K562 (cell line): ENCODE results near the gene RCE1. TPM values are rescaled to one million over a fixed set of nuclear protein-coding genes. Genes with fewer than 3 reads are reported as not detected.
A peak's percentile ranks its signal among the peaks of the same experiment; 100 is the strongest.

Experiments used
- ATAC-seq: fragments of 200-7000 bp; cut with Tn5 transposase; 3 replicates; pipeline ENCODE4 v1.9.1; 2020; ENCODE audit warnings: moderate library complexity
- BruUV-seq: library from RNA; stranded (reverse); fragments of 400-500 nt; replicated peaks from 2 replicates; lab custom pipeline; 2021; lab: Mats Ljungman, UMichigan
- CTCF ChIA-PET: fragments of 300-600 bp; formaldehyde crosslinking; extraction: SDS; loops from one replicate; lab custom pipeline; 2021; ENCODE audit warnings: low intra/inter-chr PET ratio; lab: Yijun Ruan, JAX
- POLR2A ChIA-PET: fragments of 300-600, 350-650 bp; sonication (Branson Sonifier 250); formaldehyde crosslinking; extraction: SDS; loops from one replicate; lab custom pipeline; 2021; ENCODE audit warnings: antibody characterized with exemption, inconsistent platforms; lab: Yijun Ruan, JAX
- DNase-seq, 4 experiments: peaks; one replicate each; pipeline versions ENCODE4 v3.0.0 to v3.0.0-alpha.2; 2011 to 2018; ENCODE audit warnings: low spot score in 3 of 4, mixed read lengths in 3 of 4; ENCODE audit errors: extremely low read depth in 1 of 4
- FAIRE-seq: peaks from 2 replicates; lab custom pipeline; 2011; peaks lifted over from hg19 to GRCh38; lab: Jason Lieb, UNC
- H2AFZ ChIP-seq: 2 replicates; pipeline ENCODE4 v1.6.0; 2011; ENCODE audit warnings: low read depth, low read length, control low read depth, inconsistent platforms
- H3K27ac ChIP-seq: fragments of 200-600 bp; 3 replicates; pipeline ENCODE4 v1.8.0; 2011; ENCODE audit warnings: low read depth, mild to moderate bottlenecking, control low read depth, inconsistent platforms, low read length, moderate library complexity, mixed read lengths; ENCODE audit errors: extremely low read depth
- H3K27me3 ChIP-seq, 2 experiments: fragments of 300-600 bp in 1 of 2; 2 replicates in 1 of 2; 3 replicates in 1 of 2; pipeline versions ENCODE4 v1.6.0 to v1.8.0; 2011; ENCODE audit warnings: inconsistent platforms in 2 of 2, low read length in 2 of 2, mild to moderate bottlenecking in 1 of 2, mixed read lengths in 1 of 2, moderate library complexity in 1 of 2; ENCODE audit not compliant: control insufficient read depth in 2 of 2, insufficient read depth in 2 of 2
- H3K36me3 ChIP-seq: fragments of 300-600 bp; 3 replicates; pipeline ENCODE4 v1.8.0; 2011; ENCODE audit warnings: mild to moderate bottlenecking, low read length, inconsistent platforms; ENCODE audit not compliant: control insufficient read depth, insufficient read depth
- H3K4me1 ChIP-seq, 2 experiments: fragments of 200-600 bp in 1 of 2; replicated peaks in 1 of 2; 2 replicates in 1 of 2; 3 replicates in 1 of 2; pipeline versions ENCODE4 v1.5.1 to v1.8.0; 2011; ENCODE audit warnings: inconsistent platforms in 2 of 2, low read length in 2 of 2, mild to moderate bottlenecking in 1 of 2, mixed read lengths in 1 of 2, moderate library complexity in 1 of 2; ENCODE audit not compliant: control insufficient read depth in 2 of 2, insufficient read depth in 2 of 2
- H3K4me2 ChIP-seq: 2 replicates; pipeline ENCODE4 v1.6.1; 2011; ENCODE audit warnings: low read length, control low read depth, inconsistent platforms, mixed read lengths; ENCODE audit not compliant: insufficient read depth
- H3K4me3 ChIP-seq: fragments of 200-600 bp; sonication (generic), shearing (Covaris generic); 2 replicates; pipeline ENCODE4 v1.5.1; 2016; ENCODE audit warnings: control low read depth, inconsistent platforms
- H3K79me2 ChIP-seq: fragments of 200-600 bp; 3 replicates; pipeline ENCODE4 v1.8.0; 2011; ENCODE audit warnings: low read length, inconsistent platforms; ENCODE audit not compliant: control insufficient read depth, insufficient read depth
- H3K9ac ChIP-seq, 2 experiments: 2 replicates each; pipeline versions ENCODE4 v1.6.0 to v1.6.1; 2011; ENCODE audit warnings: low read depth in 2 of 2, low read length in 2 of 2, control low read depth in 1 of 2, inconsistent platforms in 1 of 2, mild to moderate bottlenecking in 1 of 2, mixed read lengths in 1 of 2; ENCODE audit not compliant: insufficient read depth in 1 of 2
- H3K9me1 ChIP-seq: one replicate; pipeline ENCODE4 v1.6.0; 2011; ENCODE audit warnings: inconsistent platforms, mild to moderate bottlenecking, low read length, moderate library complexity; ENCODE audit not compliant: control insufficient read depth, insufficient read depth
- H3K9me3 ChIP-seq: replicated peaks from 2 replicates; pipeline ENCODE4 v1.5.1; 2011; ENCODE audit warnings: low read depth, low read length, inconsistent platforms; ENCODE audit not compliant: control insufficient read depth, insufficient read depth
- H4K20me1 ChIP-seq: replicated peaks from 2 replicates; pipeline ENCODE4 v1.6.1; 2011; ENCODE audit warnings: low read length, inconsistent platforms, mixed read lengths; ENCODE audit not compliant: control insufficient read depth, insufficient read depth
- ATF4 ChIP-seq: fragments of 450-650 bp; formaldehyde crosslinking; IDR thresholded peaks from 2 replicates; pipeline ENCODE4 v1.4.0; 2022; ENCODE audit warnings: mild to moderate bottlenecking, moderate library complexity
- CEBPG ChIP-seq, 3 experiments: fragments of 200-800 bp in 1 of 3; sonication (Bioruptor generic) in 1 of 3; sonication (generic) in 1 of 3; formaldehyde crosslinking in 1 of 3; IDR thresholded peaks in 2 of 3; conservative IDR thresholded peaks in 1 of 3; 2 replicates each; pipeline versions ENCODE4 v1.6.1 to v1.8.0; 2016 to 2022; ENCODE audit warnings: missing compliant biosample characterization in 2 of 3, missing genetic modification characterization in 2 of 3, mild to moderate bottlenecking in 1 of 3, missing genetic modification reagents in 1 of 3
- DMBX1 ChIP-seq: fragments of 250-450 bp; sonication (Bioruptor Pico); IDR thresholded peaks from 2 replicates; pipeline ENCODE4 v1.8.0; 2022; ENCODE audit warnings: inconsistent platforms, mild to moderate bottlenecking, moderate library complexity, borderline replicate concordance
- DPF2 ChIP-seq: fragments of 450-650 bp; IDR thresholded peaks from 2 replicates; pipeline ENCODE4 v1.6.1; 2016
- HBP1 ChIP-seq: fragments of 450-650 bp; formaldehyde crosslinking; IDR thresholded peaks from 2 replicates; pipeline ENCODE4 v1.4.0; 2022; ENCODE audit warnings: missing genetic modification characterization
- HDAC1 ChIP-seq, 2 experiments: fragments of 450-650 bp; IDR thresholded peaks; 2 replicates each; pipeline ENCODE4 v1.6.1; 2016 to 2017; ENCODE audit warnings: inconsistent platforms in 1 of 2, mild to moderate bottlenecking in 1 of 2, moderate library complexity in 1 of 2
- HMGXB4 ChIP-seq: sonication (generic); formaldehyde crosslinking; IDR thresholded peaks from 2 replicates; pipeline ENCODE4 v1.8.1; 2023; ENCODE audit warnings: mild to moderate bottlenecking, missing genetic modification reagents
- NBN ChIP-seq: fragments of 450-650 bp; IDR thresholded peaks from 2 replicates; pipeline ENCODE4 v1.6.1; 2016; ENCODE audit warnings: low read depth, mild to moderate bottlenecking
- OTX1 ChIP-seq: fragments of 450-650 bp; formaldehyde crosslinking; IDR thresholded peaks from 2 replicates; pipeline ENCODE4 v1.4.0; 2022; ENCODE audit warnings: mild to moderate bottlenecking
- PKNOX1 ChIP-seq: fragments of 450-650 bp; IDR thresholded peaks from 2 replicates; pipeline ENCODE4 v1.6.1; 2016
- POLR2AphosphoS2 ChIP-seq: IDR thresholded peaks from 2 replicates; pipeline ENCODE4 v1.6.1; 2012; ENCODE audit warnings: low read length, improper control_type of control experiment
- SOX6 ChIP-seq: fragments of 450-650 bp; IDR thresholded peaks from 2 replicates; pipeline ENCODE4 v1.6.1; 2014; ENCODE audit warnings: mild to moderate bottlenecking
- SRF ChIP-seq, 2 experiments: fragments of 250-450, 450-650 bp in 1 of 2; sonication (Bioruptor Pico) in 1 of 2; sonication (generic) in 1 of 2; formaldehyde crosslinking; IDR thresholded peaks; 2 replicates each; pipeline versions ENCODE4 v1.5.0 to v1.5.1; 2020 to 2022; ENCODE audit warnings: mild to moderate bottlenecking in 1 of 2, missing genetic modification reagents in 1 of 2
- ZFP30 ChIP-seq: fragments of 250-450 bp; sonication (Bioruptor Pico); IDR thresholded peaks from 2 replicates; pipeline ENCODE4 v1.8.0; 2022; ENCODE audit warnings: moderate library complexity, mild to moderate bottlenecking, inconsistent platforms, borderline replicate concordance
- WGBS: fragments of 100-300 bp; shearing (Covaris generic); methylation state at CpG from one replicate; pipeline ENCODE4 v1.1.6; 2016; ENCODE audit warnings: low coverage, mixed read lengths; ENCODE audit not compliant: insufficient coverage; ENCODE audit errors: missing lambda C conversion rate; 5-methylcytosine and 5-hydroxymethylcytosine counted together
- in situ Hi-C: fragments of 300-500 bp; cut with MboI; formaldehyde crosslinking; loops from 4 replicates; pipeline ENCODE4 v1.15.0; 2018; ENCODE audit warnings: inconsistent platforms, mixed read lengths
- intact Hi-C: fragments of 100-400 bp; cut with micrococcal nuclease; formaldehyde crosslinking; loops from 2 replicates; pipeline ENCODE4 v1.14.2; 2022
- polyA plus RNA-seq, 8 experiments: library from polyadenylated mRNA; depleted of rRNA in 4 of 8; stranded (reverse) in 5 of 8; unstranded in 3 of 8; fragments of >200 nt; fragmentation: Nextera tagmentation in 2 of 8; fragmentation: Illumina TruSeq in 1 of 8; extraction: Ambion mirVana in 2 of 8; extraction: Trizol in 1 of 8; gene quantifications; 2 replicates each; pipeline versions ENCODE4 v1.2.1 to v1.2.3, GENCODE V29; 2011 to 2014; ENCODE audit warnings: inconsistent platforms in 1 of 8, missing spikeins in 1 of 8
- total RNA-seq, 7 experiments: library from RNA; depleted of rRNA in 6 of 7; stranded (reverse); fragments of >200 nt in 6 of 7; fragmentation: Illumina TruSeq in 2 of 7; extraction: Trizol in 2 of 7; gene quantifications; 2 replicates each; pipeline versions ENCODE4 v1.2.1 to v1.2.3, GENCODE V29; 2011 to 2021; ENCODE audit warnings: low replicate concordance in 1 of 7

Gene RCE1
- total and polyA plus RNA-seq, 9 of the 15 experiments (the other 6 are each of a cell fraction or from before 2014, with no cell fraction given), result 0.75 to 41.5 (median 15.1) TPM

GRCh38 chr11:66840317-66841091 is 2.7 kb upstream of the RCE1 start:
- no TSS peak for BruUV-seq
- Histone ChIP-seq H2AFZ (no peak overlapping the region), H3K9me1 (no peaks in the 10 kb centered on the region), H3K4me3 (no peak overlapping the region), H3K27ac (peak overlapping the region; percentile 10), H4K20me1 (no peaks in the 10 kb centered on the region), H3K4me2 (peak overlapping the region; percentile 3; the same call in 1 of the 2 replicates), H3K36me3 (peaks cover 30% of the 10 kb centered on the region; the same call in 2 of the 3 replicates), H3K9ac (peak overlapping the region; percentile 46 to 78; a peak in 3 of 4 replicates), H3K27me3 (no peaks in the 10 kb centered on the region), H3K9me3 (no peaks in the 10 kb centered on the region), H3K4me1 (peaks cover 52 to 61% of the 10 kb centered on the region in 2 experiments), H3K79me2 (peaks cover 47% of the 10 kb centered on the region)
- POLR2A ChIA-PET, result interaction anchor here (0.6 to 2.1 kb wide), 6 partner anchors 10 to 308 kb away, joined by 3 to 6 read pairs (median 3); partner anchors contain the start of gene RBM4B
- CTCF ChIA-PET, result no interaction called here
- WGBS, result 23% methylated on average over 4 of the region's 4 CpGs
- intact Hi-C loops (loop anchor here (5.0 kb wide), 1 partner anchor 137 kb away; the partner anchor contains the start of gene C11orf86), in situ Hi-C loops (no loop called here)
- DNase-seq (peak in 2 of 4 experiments; percentile 5 to 47), ATAC-seq (0 out of 3 replicates have a peak, but pooled peaks have one; percentile 1), FAIRE-seq (no peak)
- TF ChIP-seq SOX6 (peak; percentile 47; the same call in 1 of the 2 replicates), SRF (CRISPR knock-in tag; IDR thresholded peaks at IDR 0.05) (0 out of 4 replicates have a peak, but pooled peaks of 1 of the 2 experiments have one; percentile 12), DMBX1 (no peak), ZFP30 (CRISPR knock-in tag) (no peak), HBP1 (peak; percentile 38; the same call in 1 of the 2 replicates), ATF4 (no peak), POLR2AphosphoS2 (peak; percentile 71; the same call in 1 of the 2 replicates), CEBPG (CRISPR knock-in tag; IDR thresholded peaks at IDR 0.05) (peak; percentile 72), CEBPG (tag; conservative IDR thresholded peaks at IDR 0.05 in 1 of 2, IDR thresholded peaks at IDR 0.05 in 1 of 2) (peak in 1 of 2 experiments; percentile 53; a peak in 1 of 4 replicates), PKNOX1 (peak; percentile 9; the same call in 1 of the 2 replicates), NBN (0 out of 2 replicates have a peak, but pooled peaks have one; percentile 64), HDAC1 (IDR thresholded peaks at IDR 0.05) (0 out of 4 replicates have a peak, but pooled peaks of 1 of the 2 experiments have one; percentile 30), OTX1 (CRISPR knock-in tag) (peak; percentile 23; the same call in 1 of the 2 replicates), DPF2 (peak; percentile 62; the same call in 1 of the 2 replicates), HMGXB4 (CRISPR knock-in tag) (no peak)
